Brain microvascular endothelial cell (primary cell): ENCODE data around the gene PINLYP.

Experiments used
- DNase-seq: peaks from one replicate; pipeline ENCODE4 v3.0.0-alpha.2; 2020
- H3K27ac ChIP-seq: fragments of 250-450 bp; sonication (Bioruptor Pico); 2 replicates; pipeline ENCODE4 v1.5.1; 2020; ENCODE audit warnings: mild to moderate bottlenecking, moderate library complexity
- H3K27me3 ChIP-seq: fragments of 250-450 bp; sonication (Bioruptor Pico); replicated peaks from 2 replicates; pipeline ENCODE4 v1.5.1; 2020; ENCODE audit warnings: mild to moderate bottlenecking
- H3K36me3 ChIP-seq: fragments of 250-450 bp; sonication (Bioruptor Pico); replicated peaks from 2 replicates; pipeline ENCODE4 v1.5.1; 2020; ENCODE audit warnings: mild to moderate bottlenecking
- H3K4me3 ChIP-seq: 2 replicates; pipeline ENCODE4 v1.5.1; 2011; ENCODE audit warnings: low read depth, mild to moderate bottlenecking, control low read depth, low read length, moderate library complexity
- in situ Hi-C: cut with HindIII; loops from 2 replicates; pipeline ENCODE4 v1.10.0; 2017; ENCODE audit warnings: low sequenced_read_pairs, low pct_ligation_motif_present
- TF ChIP-seq, protein P1 (sequence below): IDR thresholded peaks from 2 replicates; pipeline ENCODE4 v1.5.1; 2011; ENCODE audit warnings: low read depth, mild to moderate bottlenecking, moderate library complexity, low read length, control low read depth, inconsistent platforms; ENCODE audit errors: missing control alignments

The PINLYP gene

DNA sequence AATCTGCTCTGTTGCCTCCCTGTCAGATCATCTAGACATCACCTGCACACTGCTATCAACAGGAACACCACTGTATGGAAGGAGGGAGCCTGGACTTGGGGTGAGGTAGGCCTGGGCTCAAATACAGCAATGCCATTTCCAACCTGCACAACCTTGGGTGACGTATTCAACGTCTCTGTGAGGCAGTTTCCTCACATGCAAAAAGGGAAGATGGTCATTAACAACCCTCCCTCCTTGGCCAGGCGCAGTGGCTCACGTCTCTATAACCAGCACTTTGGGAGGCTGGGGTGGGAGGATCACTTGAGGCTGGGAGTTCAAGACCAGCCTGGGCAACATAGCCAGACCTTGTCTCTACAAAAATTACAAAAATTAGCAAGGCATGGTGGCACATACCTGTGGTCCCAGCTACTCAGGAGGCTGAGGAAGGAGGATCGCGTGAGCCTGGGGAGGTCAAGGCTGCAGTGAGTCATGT is 13.3 kb upstream of the PINLYP start:
- Histone ChIP-seq H3K27ac (peak overlapping the region; percentile 19), H3K27me3 (no peaks in the 10 kb centered on the region), H3K36me3 (no peaks in the 10 kb centered on the region), H3K4me3 (no peak overlapping the region)
- no peak for DNase-seq
- in situ Hi-C loops = no loop called here
- TF ChIP-seq, protein P1, sequence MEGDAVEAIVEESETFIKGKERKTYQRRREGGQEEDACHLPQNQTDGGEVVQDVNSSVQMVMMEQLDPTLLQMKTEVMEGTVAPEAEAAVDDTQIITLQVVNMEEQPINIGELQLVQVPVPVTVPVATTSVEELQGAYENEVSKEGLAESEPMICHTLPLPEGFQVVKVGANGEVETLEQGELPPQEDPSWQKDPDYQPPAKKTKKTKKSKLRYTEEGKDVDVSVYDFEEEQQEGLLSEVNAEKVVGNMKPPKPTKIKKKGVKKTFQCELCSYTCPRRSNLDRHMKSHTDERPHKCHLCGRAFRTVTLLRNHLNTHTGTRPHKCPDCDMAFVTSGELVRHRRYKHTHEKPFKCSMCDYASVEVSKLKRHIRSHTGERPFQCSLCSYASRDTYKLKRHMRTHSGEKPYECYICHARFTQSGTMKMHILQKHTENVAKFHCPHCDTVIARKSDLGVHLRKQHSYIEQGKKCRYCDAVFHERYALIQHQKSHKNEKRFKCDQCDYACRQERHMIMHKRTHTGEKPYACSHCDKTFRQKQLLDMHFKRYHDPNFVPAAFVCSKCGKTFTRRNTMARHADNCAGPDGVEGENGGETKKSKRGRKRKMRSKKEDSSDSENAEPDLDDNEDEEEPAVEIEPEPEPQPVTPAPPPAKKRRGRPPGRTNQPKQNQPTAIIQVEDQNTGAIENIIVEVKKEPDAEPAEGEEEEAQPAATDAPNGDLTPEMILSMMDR = no peak

DNA sequence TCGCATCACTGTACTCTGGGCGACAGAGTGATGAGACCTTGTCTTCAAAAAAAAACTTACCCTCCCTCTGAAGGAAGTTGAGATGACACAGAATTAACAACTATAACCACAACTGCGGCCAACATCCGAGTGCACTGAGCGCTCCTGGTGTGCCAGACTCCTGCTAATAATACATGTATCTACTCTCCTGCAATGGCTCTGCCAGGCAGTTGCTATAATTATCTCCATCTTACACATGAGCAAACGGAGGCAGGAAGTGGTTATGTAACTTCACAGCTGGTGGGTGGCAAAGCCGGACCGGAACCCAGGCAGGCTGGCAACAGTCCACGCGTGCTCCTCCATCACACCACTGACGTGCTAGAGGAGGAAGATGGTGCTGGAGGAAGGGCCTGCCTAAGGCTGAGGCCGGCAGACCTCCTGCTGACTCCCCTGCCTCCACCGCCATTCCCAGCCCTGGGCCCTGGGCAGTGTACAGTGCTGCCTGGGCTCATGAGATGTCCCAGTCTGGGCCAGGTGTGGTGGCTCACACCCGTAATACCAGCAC is 12.8 kb upstream of the PINLYP start:
- in situ Hi-C loops = no loop called here
- Histone ChIP-seq H3K27ac (peak overlapping the region; percentile 54), H3K4me3 (peak overlapping the region; percentile 9), H3K36me3 (no peaks in the 10 kb centered on the region), H3K27me3 (no peaks in the 10 kb centered on the region)
- peak; percentile 75 for DNase-seq
- TF ChIP-seq, protein P1 = no peak

DNA sequence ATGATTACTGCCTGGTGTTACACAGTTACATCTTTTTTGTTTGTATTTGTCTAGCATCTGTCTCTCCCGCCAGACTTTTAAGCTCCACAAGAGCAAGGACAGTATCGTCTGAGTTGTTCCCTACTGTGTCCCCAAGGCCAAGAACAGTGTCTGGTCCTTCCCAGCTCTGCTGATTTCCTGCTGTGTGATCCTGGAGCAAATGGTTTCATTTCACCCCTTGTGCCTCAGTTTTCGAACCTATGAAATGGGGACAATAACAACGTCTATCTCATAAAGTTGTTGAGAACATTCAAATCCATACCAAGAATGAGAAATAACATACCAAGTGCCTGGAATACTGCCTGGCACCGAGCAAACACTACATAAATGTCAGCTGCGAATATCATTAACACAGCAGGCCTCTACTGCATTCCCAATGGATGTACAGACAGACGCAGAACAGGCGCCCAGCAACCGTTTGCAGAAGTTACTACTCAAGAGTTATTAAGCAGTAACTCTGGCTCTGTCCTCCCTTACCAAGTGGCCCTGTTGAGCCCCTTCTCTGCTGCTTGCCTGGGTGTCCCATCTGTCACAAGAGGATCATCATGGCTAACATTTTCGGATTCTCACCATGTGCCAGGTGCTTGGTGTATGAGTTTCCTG is 11.7 kb upstream of the PINLYP start:
- in situ Hi-C loops = no loop called here
- no peaks in the 10 kb centered on the region for H3K27me3 ChIP-seq
- TF ChIP-seq, protein P1 = no peak
- DNase-seq = no peak
- no peak overlapping the region for H3K4me3 ChIP-seq
- H3K27ac ChIP-seq = no peak overlapping the region
- no peaks in the 10 kb centered on the region for H3K36me3 ChIP-seq

DNA sequence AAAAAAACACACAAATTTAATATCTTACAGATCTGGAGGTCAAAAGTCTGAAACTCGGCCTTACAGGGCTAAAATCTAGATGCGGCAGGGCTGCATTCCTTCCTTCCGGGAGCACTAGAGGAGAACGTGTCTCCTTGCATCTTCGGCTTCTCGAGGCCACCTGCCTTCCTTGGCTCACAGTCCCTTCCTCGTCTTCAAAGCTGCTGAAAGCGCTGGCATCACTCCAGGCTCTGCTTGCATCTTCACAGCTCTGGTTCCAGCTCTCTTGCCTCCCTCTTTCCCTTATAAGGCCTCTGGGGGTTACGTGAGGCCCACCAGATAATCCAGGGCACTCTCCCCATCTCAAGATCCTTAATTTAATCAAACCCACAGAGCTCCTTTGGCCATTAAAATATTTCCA is 10.8 kb upstream of the PINLYP start:
- TF ChIP-seq, protein P1 = no peak
- no peaks in the 10 kb centered on the region for H3K36me3 ChIP-seq
- no peak overlapping the region for H3K4me3 ChIP-seq
- no peaks in the 10 kb centered on the region for H3K27me3 ChIP-seq
- in situ Hi-C loops = no loop called here
- H3K27ac ChIP-seq = no peak overlapping the region
- no peak for DNase-seq

DNA sequence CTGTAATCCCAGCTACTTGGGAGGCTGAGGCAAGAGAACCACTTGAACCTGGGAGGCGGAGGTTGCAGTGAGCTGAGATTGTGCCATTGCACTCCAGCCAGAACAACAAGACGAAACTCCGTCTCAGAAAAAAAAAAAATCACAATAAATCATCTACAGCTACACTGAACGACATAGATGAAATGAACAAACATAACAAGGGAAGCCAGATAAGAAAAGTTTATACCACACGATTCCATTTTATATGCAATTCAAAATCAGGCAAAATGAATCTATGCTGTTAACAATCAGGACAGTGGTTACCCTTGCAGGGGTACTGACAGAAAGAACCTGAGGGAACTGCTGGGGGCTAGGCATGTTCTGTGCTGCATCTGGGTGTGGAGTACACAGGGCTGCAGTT is 5.9 kb upstream of the PINLYP start:
- no peaks in the 10 kb centered on the region for H3K27me3 ChIP-seq
- in situ Hi-C loops = no loop called here

More for the DNA sequence above, 5.9 kb upstream of the PINLYP start:
- DNase-seq = no peak
- no peak overlapping the region for H3K4me3 ChIP-seq
- TF ChIP-seq, protein P1 = no peak
- no peaks in the 10 kb centered on the region for H3K36me3 ChIP-seq
- no peak overlapping the region for H3K27ac ChIP-seq
